DMS53 (cell line): ENCODE results near the gene USP34.
A peak's percentile ranks its signal among the peaks of the same experiment; 100 is the strongest.
"Not testable (repeated sequence)": the region's sequence is repeated elsewhere in the genome, so short reads cannot be mapped to it uniquely, and the experiment has no call there.

ENCODE experiments used
- DNase-seq: peaks from one replicate; lab custom pipeline; 2025; lab: John Stamatoyannopoulos, UW

The USP34 gene

DNA sequence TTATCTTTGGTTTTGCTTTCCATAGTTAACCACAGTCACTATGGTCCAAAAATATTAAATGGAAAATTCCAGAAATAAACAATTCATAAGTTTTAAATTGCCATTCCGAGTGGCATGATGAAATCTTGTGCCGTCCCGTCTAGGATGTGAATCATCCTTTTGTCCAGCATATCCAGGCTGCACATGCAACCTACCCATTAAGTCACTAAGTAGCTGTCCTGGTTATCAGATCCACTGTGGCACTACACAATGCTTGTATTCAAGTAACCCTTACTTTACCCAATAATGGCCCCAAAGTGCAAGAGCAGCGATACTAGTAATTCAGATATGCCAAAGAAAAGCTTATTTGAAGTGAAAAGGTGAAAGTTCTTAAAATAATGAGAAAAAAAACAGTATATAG lies 10.7 kb downstream of the USP34 start:
- no peak for DNase-seq

DNA sequence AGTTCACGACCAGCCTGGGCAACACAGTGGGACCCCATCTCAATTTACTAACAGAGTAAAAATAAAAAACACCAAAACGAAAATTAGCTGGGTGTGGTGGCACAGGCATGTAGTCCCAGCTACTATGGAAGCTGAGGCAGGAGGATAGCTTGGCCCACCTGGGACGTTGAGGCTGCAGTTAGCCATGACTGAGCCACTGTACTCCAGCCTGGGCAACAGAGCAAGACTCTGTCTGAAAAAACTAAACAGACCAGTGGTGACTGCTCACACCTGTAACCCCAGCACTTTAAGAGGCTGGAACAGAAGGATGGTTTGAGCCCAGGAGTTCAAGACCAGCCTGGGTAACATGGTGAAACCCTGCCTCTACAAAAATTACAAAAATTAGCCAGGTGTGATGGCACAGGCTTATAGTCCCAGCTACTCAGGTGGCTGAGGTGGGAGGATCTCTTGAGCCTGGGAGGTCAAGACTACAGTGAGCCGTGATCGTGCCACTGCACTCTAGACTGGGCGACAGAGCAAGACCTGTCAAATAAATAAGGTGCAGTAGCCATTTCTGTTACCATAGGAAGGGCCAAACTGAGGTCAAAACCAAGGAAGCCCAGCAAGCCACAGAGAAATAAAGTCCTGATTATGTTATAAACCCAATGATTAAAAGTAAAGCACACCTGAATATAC lies 14.0 kb downstream of the USP34 start:
- DNase-seq = no peak

DNA sequence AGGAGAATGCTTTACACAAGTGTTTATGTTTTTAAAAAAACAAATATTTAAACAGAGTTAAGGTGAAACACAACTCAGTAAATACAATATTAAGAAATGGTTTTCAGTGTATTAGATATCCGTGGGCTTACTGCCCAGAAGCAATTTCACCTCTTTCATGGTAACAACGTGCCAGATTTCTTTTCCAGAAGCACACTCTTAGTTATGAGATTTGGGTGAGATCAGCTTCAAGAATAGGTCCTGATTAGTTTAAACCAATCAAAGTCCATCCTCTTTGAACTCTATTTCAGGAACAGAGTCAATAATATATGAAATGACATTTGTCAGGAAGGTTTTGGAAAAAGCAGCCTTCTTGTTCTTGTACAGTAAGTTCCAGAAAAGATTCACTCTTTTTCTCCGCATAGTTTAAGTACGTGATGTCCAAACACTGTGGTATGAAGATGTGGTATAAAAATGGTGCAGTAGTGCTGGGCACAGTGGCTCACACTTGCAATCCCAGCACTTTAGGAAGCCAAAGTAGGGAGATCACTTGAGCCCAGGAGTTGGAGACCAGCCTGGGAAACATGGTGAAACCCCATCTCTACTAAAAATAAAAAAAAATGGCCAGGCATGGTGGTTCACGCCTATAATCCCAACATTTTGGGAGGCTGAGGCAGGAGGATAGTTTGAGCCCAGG lies 14.7 kb downstream of the USP34 start:
- DNase-seq = no peak

DNA sequence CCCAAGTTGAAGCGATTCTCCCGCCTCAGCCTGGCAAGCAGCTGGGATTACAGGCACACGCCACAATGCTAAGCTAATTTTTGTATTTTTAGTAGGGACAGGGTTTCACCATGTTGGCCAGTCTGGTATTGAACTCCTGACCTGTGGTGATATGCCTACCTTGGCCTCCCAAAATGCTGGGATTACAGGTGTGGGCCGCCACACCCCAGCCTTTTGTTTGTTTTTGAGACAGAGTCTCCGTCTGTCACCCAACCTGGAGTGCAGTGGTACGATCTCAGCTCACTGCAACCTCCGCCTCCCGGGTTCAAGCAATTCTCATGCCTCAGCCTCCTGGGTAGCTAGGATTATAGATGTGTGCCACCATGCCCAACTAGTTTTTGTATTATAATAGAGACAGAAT lies 15.9 kb downstream of the USP34 start:
- DNase-seq = not testable (repeated sequence)

DNA sequence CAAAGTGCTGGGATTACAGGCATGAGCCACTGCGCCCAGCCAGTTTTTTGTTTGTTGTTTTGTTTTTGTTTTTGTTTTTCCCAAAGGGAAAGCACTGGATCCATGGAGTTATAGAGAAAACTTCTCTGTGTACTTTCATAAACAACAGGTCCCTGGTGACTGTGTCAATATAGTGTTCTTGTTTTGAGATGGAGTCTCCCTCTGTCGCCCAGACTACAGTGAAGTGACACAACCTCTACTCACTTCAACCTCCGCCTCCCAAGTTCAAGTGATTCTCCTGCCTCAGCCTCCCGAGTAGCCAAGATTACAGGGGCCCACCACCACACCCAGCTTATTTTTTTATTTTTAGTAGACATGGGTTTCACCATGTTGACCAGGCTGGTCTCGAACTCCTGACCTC lies 16.5 kb downstream of the USP34 start:
- DNase-seq = no peak

DNA sequence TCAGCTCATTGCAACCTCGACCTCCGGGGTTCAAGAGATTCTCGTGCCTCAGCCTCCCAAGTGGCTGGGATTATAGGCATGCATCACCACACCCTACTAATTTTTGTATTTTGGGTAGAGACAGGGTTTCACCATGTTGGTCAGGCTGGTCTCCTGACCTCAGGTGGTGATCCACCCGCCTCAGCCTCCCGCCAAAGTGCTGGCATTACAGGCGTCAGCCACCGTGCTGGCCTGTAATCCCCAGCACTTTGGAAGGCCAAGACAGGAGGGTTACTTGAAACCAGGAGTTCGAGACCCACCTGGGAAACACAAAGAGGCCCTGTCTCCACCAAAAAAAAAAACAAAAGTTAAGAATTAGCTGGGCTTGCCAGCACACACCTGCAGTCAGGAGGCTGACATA lies 18.5 kb downstream of the USP34 start:
- no peak for DNase-seq

DNA sequence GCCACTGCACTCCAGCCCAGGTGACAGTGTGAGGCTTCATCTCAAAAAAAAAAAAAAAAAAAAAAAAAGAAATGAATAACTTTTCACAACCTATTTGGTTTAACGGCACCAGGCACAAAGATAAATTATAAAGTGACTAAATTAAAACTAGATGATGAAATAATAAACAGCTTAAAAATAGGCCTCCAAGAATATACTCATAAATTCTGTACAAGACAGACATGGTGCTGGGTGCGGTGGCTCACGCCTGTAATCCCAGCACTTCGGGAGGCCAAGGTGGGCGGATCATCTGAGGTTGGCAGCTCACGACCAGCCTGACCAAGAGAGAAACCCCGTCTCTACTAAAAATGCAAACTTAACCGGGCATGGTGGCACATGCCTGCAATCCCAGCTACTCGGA lies 19.7 kb downstream of the USP34 start:
- DNase-seq = no peak

DNA sequence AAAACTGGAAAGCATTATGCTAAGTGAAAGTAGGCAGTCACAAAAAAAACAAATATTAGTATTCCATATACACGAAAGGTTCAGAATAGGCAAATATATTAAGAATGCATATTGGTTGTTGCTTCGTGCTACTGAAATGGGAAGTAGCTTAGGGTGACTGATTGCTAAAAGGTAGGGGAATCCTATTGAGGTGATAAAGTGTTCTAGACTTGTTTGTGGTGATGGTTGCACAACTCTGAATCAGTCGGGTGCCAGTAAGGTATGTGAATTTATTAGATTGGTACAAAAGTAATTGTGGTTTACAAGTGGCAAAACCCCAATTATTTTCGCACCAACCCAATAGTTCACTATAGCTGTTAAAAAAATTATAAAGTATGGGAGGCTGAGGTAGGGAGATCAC lies 20.7 kb downstream of the USP34 start:
- no peak for DNase-seq

DNA sequence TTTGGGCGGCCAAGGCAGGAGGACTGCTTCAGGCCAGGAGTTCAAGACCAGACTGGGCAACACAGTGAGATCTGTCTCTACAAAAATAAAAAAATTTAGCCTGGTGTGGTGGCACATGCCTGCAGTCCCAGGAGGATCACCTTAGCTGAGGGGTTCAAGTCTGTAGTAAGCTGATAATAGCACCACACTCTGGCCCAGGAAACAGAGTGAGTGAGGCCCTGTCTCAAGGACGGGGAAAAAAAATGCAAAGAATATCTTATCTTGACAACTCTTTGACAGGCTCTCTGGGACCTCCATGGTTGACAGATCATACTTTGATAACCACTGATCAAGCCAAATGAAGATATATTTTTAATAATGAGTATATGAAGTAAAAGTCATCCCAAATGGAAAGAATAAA lies 22.7 kb downstream of the USP34 start:
- DNase-seq = no peak

DNA sequence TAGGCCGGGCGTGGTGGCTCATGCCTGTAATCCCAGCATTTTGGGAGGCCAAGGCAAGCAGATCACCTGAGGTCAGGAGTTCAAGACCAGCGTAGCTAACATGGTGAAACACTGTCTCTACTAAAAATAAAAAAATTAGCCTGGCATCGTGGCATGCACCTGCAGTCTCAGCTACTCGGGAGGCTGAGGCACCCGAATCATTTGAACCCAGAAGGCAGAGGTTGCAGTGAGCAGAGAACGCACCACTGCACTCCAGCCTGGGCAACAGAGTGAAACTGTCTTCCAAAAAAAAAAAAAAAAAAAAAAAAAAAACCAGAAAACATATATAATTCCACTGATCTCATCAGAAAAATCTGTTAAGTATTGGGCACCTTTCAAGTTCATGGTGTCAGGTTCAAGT lies 23.9 kb downstream of the USP34 start:
- DNase-seq = not testable (repeated sequence)

DNA sequence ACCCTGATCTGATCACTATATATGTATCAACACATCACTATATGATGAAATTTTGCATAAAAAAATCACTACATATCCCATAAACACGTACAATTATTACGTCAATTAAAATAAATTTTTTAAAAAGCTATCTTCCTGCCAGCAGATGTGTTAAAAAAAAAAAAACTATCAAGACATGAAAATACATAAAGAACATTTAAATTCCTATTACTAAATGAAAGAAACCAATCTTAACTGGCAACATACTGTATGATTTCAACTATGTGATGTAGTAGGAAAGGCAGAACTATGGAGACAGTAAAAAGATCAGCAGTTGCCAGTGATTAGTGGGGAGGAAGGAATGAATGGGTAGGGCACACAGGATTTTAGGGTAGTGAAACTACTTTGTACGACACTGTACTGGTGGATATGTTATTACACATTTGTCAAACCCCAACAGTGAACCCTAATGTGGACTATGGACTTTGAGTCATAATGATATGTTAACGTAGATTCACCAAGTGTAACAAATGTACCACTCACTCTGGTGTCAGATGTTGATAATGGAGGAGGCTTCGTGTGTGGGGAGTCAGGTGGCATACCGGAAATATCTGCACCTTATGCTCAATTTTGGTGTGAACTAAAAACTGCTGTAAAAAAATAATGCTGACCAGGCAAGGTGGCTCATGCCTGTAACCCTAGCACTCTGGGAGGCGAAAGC lies 27.4 kb downstream of the USP34 start:
- peak; percentile 24 for DNase-seq

DNA sequence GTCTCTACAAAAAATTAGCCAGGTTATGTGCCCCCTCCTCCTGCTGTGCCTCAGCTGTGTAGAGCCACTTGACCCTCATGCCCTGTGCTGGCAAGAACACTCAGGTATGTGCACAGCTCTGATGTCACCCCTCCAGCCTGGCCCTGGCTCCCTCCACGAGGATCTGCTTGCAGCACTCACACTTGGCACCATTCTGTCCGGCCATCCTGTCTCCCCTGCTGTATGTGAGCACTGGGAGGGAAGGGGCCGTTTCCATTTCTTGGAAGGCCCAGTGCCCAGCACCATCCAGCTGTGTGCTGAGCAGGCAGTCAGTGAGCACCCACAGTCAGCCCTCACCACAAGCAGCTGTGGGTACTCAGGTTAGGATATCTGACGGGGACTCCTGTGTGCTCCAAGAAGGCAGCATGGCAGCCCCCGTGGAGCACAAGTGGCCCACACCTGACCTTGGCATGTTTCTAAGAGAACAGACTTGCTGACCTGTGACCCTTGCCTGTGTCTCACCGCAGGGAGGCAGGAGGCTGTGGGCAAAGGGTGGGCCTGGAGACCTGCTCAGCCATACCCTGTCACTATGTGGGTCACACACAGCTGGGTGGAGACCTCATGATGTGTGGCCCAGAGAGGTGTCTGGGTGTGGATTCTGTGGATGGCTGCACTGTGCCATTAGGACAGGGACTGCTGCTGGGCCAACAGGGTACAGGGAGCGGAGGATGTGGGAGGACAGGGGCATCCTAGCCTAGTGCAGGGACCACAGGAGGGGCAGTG lies 31.5 kb downstream of the USP34 start:
- DNase-seq = peak; percentile 89

DNA sequence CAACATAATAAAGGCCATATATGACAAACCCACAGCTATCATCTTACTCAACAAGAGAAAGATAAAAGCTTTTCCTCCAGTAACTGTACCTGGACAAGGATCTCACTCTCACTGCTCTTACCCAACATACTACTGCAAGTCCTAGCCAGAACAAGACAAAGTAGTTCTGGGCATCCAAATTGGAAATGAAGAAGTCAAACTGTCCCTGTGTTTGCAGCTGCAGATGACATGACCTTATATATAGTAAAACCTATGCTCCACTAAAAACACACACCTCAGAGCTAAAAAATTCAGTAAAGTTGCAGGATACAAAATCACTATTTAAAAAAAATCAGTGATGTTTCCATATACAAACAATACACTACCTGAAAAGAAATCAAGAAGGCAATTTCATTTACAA lies 32.2 kb downstream of the USP34 start:
- peak; percentile 23 for DNase-seq

DNA sequence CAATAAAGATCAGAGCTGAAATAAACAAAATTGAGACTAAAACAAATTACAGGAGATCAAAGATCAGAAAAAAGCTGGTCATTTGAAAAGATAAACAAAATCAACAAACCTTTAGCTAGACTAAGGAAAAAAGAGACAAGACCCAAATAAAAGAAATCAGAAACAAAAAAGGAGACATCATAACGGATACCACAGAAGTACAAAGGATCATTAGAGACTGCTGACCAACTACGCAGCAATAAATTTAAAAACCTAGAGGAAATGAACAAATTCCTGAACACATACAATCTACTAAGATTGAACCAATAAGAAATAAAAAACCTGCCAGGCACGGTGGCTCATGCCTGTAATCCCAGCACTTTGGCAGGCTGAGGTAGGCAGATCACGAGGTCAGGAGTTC lies 33.7 kb downstream of the USP34 start:
- DNase-seq = no peak

DNA sequence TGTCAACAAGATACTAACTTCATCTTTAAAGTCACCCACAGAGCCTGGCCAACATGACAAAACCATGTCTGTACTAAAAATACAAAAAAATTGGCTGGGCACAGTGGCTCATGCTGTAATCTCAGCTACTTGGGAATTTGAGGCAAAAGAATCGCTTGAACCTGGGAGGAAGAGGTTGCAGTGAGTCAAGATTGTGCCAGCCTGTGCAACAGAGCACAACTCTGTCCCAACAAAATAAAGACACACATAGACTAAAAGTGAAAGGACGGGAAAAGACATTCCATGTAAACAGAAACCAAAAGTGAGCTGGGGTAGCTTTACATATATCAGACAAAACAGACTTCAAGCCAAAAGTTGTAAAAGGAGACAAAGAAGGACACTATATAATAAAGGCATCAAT lies 34.8 kb downstream of the USP34 start:
- no peak for DNase-seq

DNA sequence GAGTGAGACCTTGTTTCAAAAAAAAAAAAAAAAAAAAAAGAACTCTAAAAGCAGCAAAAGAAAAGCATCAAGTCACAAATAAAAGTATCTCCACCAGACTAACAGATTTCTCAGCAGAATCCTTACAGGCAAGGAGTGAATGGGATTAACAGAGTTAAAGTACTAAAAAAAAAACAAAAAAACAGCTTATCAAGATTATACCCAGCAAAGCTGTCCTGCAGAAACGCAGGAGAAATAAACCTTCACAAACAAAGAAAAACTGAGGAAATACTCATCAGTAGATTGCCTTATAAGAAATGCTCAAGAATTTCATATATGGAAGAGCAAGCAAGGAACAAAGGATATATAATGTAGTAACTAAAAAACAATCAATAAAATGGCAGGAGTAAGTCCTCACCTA lies 35.6 kb downstream of the USP34 start:
- DNase-seq = no peak

DNA sequence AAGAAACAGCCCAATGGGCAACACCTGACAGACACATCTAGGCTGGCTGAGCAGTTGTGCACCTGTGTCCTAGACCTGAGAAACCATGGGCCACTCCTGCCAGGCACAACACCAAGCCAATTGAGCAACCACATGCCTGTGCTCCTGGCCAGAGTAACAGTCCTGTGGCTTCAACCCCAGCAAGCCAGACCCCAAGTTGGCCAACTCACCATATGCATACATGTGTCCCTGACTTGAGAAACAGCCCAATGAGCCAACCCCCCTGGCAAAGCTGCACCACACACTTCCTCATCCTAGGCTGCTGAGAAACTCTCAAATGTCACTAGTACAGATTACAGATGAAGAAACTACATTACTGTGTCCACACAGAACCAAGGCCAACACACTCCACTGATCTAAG lies 36.6 kb downstream of the USP34 start:
- DNase-seq = no peak

DNA sequence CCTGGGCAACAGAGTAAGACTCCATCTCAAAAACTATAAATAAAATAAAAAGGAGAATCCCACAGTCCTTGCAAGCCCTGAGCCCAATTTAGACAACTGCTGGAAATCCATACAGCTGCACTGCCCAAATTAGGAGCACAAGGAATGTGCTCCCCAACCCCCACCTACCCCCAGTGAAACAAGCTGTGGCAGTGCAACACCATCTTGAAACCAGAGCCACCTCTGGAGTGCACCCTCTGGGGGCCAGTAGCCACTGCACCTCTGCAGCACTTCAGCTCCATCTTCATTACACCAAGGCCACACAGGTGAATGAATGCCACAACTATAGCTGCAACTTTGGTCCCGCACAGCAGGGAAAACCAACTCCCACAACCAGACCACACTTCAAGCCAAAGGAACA lies 37.3 kb downstream of the USP34 start:
- DNase-seq = no peak

DNA sequence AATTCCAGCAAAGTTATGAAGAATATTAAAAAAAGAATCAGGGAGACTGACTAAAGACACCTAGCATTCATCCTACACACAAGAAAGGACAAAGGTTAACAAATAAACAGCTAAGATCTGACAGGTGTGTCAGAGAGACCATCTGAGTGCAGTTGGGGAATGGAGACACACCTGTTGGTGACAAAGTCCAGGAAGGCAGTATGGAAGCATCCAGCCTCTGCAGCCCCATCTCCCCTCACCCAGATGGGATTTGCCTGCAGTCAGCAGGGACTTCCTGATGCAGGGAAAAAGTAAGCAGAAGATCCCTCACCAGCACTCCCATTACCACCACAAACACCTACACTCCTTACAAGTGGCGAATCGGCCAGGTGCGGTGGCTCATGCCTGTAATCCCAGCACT lies 37.9 kb downstream of the USP34 start:
- peak; percentile 22 for DNase-seq

DNA sequence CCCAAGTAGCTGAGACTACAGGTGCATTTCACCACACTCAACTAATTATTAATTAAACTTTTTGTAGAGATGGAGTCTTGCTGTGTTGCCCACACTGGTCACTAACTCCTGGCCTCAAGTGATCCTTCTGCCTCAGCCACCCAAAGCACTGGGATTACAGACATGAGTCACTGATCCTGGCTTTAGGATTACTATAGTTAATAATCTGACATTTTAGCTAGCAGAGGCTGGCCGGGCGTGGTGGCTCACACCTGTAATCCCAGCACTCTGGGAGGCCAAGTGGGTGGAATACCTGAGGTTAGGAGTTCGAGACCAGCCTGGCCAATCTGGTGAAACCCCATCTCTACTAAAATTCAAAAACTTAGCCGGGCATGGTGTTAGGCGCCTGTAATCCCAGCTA lies 39.5 kb downstream of the USP34 start:
- no peak for DNase-seq

DNA sequence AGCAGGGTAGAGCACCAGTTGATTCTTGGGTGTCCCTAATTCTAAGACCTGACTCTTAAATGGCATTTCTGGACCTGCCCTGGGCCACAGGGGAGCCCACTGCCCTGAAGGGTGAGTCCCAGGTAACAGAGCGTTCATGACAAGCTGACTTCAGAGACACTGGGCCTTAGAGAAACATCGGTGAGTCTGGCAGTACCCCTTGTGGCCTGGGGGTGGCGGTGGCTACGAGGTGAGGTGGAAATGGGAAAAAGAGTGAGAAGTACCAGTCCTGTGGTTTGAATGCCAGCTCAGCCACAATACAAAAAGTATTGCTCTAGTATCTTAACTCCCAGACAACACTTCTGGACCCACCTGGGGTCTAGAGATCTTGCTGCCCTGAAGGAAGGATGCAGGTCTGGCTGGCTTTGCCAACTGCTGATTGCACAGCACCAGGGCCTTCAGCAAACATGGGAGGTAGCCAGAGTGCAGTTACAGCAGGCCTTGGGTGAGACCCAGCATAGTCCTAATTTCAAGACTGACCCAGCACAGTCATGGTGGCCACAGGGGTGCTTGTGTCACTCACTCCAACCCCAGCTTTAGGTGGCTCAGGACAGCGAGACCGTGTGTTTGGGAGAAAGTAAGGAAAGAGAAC lies 44.5 kb downstream of the USP34 start:
- peak; percentile 82 for DNase-seq

DNA sequence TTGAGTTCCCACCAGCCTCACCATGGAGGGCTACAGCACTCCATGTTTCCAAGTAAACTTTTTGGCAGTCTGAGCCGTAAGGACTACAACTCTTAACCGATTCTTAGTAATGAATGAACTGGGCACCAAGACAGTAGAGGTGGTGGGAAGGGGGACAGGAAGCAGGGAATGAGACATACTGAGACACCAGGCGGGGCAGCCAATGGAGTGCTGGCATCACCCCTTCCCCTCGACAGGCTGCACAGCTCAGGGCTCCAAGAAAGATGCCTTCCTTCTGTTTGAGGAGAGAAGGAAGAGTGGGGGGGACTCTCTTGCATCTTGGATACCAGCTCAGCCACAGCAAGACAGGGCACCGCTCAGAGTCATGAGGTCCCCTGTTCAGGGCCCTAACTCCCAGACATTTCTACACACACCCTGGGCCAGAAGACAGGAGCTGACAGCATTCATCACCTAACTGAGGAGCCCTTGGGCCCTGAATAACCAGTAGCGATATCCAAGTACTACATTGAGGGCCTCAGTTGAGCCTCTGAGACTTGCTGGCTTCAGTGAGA lies 45.2 kb downstream of the USP34 start:
- DNase-seq = no peak
